ENCODE data around the gene ANKRD17. TPM values are rescaled to one million over a fixed set of nuclear protein-coding genes. Genes with fewer than 3 reads are reported as not detected.

The ANKRD17 gene
- total and polyA plus RNA-seq, 2 of the 4 experiments (the other 2 are of a cell fraction), result 28.5 to 75.3 TPM

- Histone ChIP-seq H3K9ac (ENCODE audit: low read depth, low read length) (no peak overlapping the region), H4K8ac (ENCODE audit: low read depth in 2 of 2, low read length in 2 of 2) (no peak overlapping the region), H3K4me3 (ENCODE audit: insufficient read depth, low read depth, low read length) (no peak overlapping the region), H3K18ac (ENCODE audit: low read depth, low read length) (no peak overlapping the region), H3K36me3 (ENCODE audit: control insufficient read depth, insufficient read depth, low read length) (peaks cover 3% of the 10 kb centered on the region; the same call in 1 of the 2 replicates), H3K79me1 (ENCODE audit: low read depth in 1 of 2, low read length in 2 of 2) (peaks cover 0 to 29% of the 10 kb centered on the region in 2 experiments; a peak in 2 of 4 replicates), H3K27ac (ENCODE audit: insufficient read depth, low read length) (no peak overlapping the region), H2BK120ac (ENCODE audit: low read depth, low read length) (no peak overlapping the region), H3K4me1 (ENCODE audit: control insufficient read depth, insufficient read depth, low read length) (no peaks in the 10 kb centered on the region), H3K9me3 (ENCODE audit: control insufficient read depth, insufficient read depth, low read length) (no peaks in the 10 kb centered on the region), H3K27me3 (ENCODE audit: control insufficient read depth, insufficient read depth, low read length) (no peaks in the 10 kb centered on the region), H2AK9ac (replicated peaks; ENCODE audit: low read depth, low read length, poor library complexity) (no peak overlapping the region), H3K56ac (ENCODE audit: extremely low read depth, insufficient read depth, low read length) (no peak overlapping the region), H3K4me2 (ENCODE audit: low read depth, low read length) (no peak overlapping the region), H3K14ac (replicated peaks; ENCODE audit: low read depth, low read length) (no peak overlapping the region), H2BK20ac (ENCODE audit: low read depth, low read length) (no peak overlapping the region), H4K91ac (ENCODE audit: insufficient read depth, low read depth, low read length) (no peak overlapping the region), H2AFZ (replicated peaks; ENCODE audit: low read length, poor library complexity) (no peak overlapping the region), H3K9me1 (ENCODE audit: insufficient read depth, low read length) (no peaks in the 10 kb centered on the region), H3K4ac (ENCODE audit: low read depth, low read length) (no peak overlapping the region), H4K20me1 (ENCODE audit: insufficient read depth, low read length) (peaks cover 50% of the 10 kb centered on the region), H3K23ac (ENCODE audit: low read depth, low read length) (no peak overlapping the region), H2AK5ac (ENCODE audit: low read depth, low read length) (no peak overlapping the region), H2BK15ac (ENCODE audit: low read depth, low read length) (no peak overlapping the region), H2BK5ac (ENCODE audit: low read depth, low read length, poor library complexity, severe bottlenecking) (no peak overlapping the region), H4K5ac (ENCODE audit: low read depth, low read length) (no peak overlapping the region)
- TF ChIP-seq MAFK (IDR thresholded peaks at IDR 0.05; ENCODE audit: low read depth, low read length) (no peak), CEBPB (IDR thresholded peaks at IDR 0.05; ENCODE audit: low read depth, low read length) (no peak), ELK1 (IDR thresholded peaks at IDR 0.05; ENCODE audit: borderline replicate concordance, low read depth, low read length) (no peak), CTCF (conservative IDR thresholded peaks at IDR 0.05; ENCODE audit: low read depth, low read length) (no peak), RFX5 (IDR thresholded peaks at IDR 0.05; ENCODE audit: low read depth, low read length) (no peak), MAZ (IDR thresholded peaks at IDR 0.05; ENCODE audit: borderline replicate concordance, low read depth, low read length) (no peak), NFE2L2 (IDR thresholded peaks at IDR 0.05; ENCODE audit: low read depth, low read length) (no peak), MXI1 (IDR thresholded peaks at IDR 0.05; ENCODE audit: borderline replicate concordance, low read depth, low read length) (no peak), SMC3 (IDR thresholded peaks at IDR 0.05; ENCODE audit: low read depth, low read length) (no peak), RCOR1 (IDR thresholded peaks at IDR 0.05; ENCODE audit: insufficient replicate concordance, low read length) (no peak), BHLHE40 (IDR thresholded peaks at IDR 0.05; ENCODE audit: low read depth, low read length) (no peak), USF2 (IDR thresholded peaks at IDR 0.05; ENCODE audit: low read depth, low read length) (no peak), POLR2A (IDR thresholded peaks at IDR 0.05; ENCODE audit: low read depth, low read length) (no peak), RAD21 (IDR thresholded peaks at IDR 0.05; ENCODE audit: low read length) (no peak), CHD1 (IDR thresholded peaks at IDR 0.05; ENCODE audit: low read depth, low read length) (no peak), FOS (IDR thresholded peaks at IDR 0.05; ENCODE audit: low read depth, low read length) (no peak)
- BruUV-seq (replicated peaks), result no TSS peak
- ATAC-seq (ENCODE audit: low read depth), result no peak
- POLR2A ChIA-PET (ENCODE audit: unreplicated experiment), result no interaction called here
- in situ Hi-C loops (cut with MboI; ENCODE audit: low sequenced_read_pairs) (loop anchor here (10.0 kb wide), 1 partner anchor 107 kb away; no protein-coding TSS in a partner anchor), intact Hi-C loops (cut with micrococcal nuclease) (no loop called here), dilution Hi-C loops (cut with HindIII; ENCODE audit: low sequenced_read_pairs, unreplicated experiment) (no loop called here)
- WGBS, 2 experiments (ENCODE audit: extremely low coverage in 2 of 2, insufficient read length in 1 of 2), result no CpG with 5 or more reads among the region's 2 CpGs
- no peak for DNase-seq
- CTCF ChIA-PET, result no interaction called here
These were observed 7.2 kb downstream of the ANKRD17 start for GRCh38 chr4:73251384-73251783.

Measured in IMR-90 (cell line).